Stimulated activated CD4-positive, alpha-beta T cell treated with anti-CD3 and anti-CD28 coated beads, TNF-alpha, amount 100 ng/mL, for 24 hours (primary cell): ENCODE data around the gene MYOZ3.
A peak's percentile ranks its signal among the peaks of the same experiment; 100 is the strongest.

Experiments
- DNase-seq, 3 experiments: peaks; one replicate each; pipeline ENCODE4 v3.0.0-alpha.2; 2020; ENCODE audit warnings: low read depth in 3 of 3

MYOZ3 gene

GRCh38 chr5:150658699-150659265 is 2.3 kb upstream of the MYOZ3 start:
- no peak for DNase-seq

- DNase-seq: no peak
Observed at GRCh38 chr5:150659360-150660107, 1.5 kb upstream of the MYOZ3 start.

GRCh38 chr5:150660108-150660831 is 781 bp upstream of the MYOZ3 start:
- DNase-seq: no peak

GRCh38 chr5:150661821-150662596 is 958 bp downstream of the MYOZ3 start:
- DNase-seq: no peak

- DNase-seq: no peak
Observed at GRCh38 chr5:150662731-150663516, 1.9 kb downstream of the MYOZ3 start.

- DNase-seq: no peak
Observed at GRCh38 chr5:150663936-150664335, 2.9 kb downstream of the MYOZ3 start.

- DNase-seq: no peak
Observed at GRCh38 chr5:150665044-150665443, 4.0 kb downstream of the MYOZ3 start.

- DNase-seq: no peak
Observed at GRCh38 chr5:150670275-150670947, 9.4 kb downstream of the MYOZ3 start.

- no peak for DNase-seq
Observed at GRCh38 chr5:150670948-150671310, 9.9 kb downstream of the MYOZ3 start.

- peak in 1 of 3 experiments; percentile 11 for DNase-seq
Observed at GRCh38 chr5:150671509-150672236, 10.6 kb downstream of the MYOZ3 start.

GRCh38 chr5:150672237-150672883 is 11.3 kb downstream of the MYOZ3 start:
- DNase-seq: peak in 1 of 3 experiments; percentile 17

GRCh38 chr5:150672884-150673275 is 11.8 kb downstream of the MYOZ3 start:
- DNase-seq: no peak

- no peak for DNase-seq
Observed at GRCh38 chr5:150674341-150674821, 13.3 kb downstream of the MYOZ3 start.

GRCh38 chr5:150675069-150675468 is 14.0 kb downstream of the MYOZ3 start:
- no peak for DNase-seq

GRCh38 chr5:150676578-150676977 is 15.5 kb downstream of the MYOZ3 start:
- no peak for DNase-seq

- no peak for DNase-seq
Observed at GRCh38 chr5:150689120-150689519, 28.1 kb downstream of the MYOZ3 start.

GRCh38 chr5:150690760-150691159 is 29.7 kb downstream of the MYOZ3 start:
- no peak for DNase-seq

GRCh38 chr5:150692276-150692675 is 31.2 kb downstream of the MYOZ3 start:
- no peak for DNase-seq

GRCh38 chr5:150694612-150695011 is 33.6 kb downstream of the MYOZ3 start:
- DNase-seq: no peak

GRCh38 chr5:150700246-150700593 is 39.2 kb downstream of the MYOZ3 start:
- no peak for DNase-seq
